Fibroblast of lung (primary cell): Measurements from ENCODE around the gene RGL4. TPM values are rescaled to one million over a fixed set of nuclear protein-coding genes. Genes with fewer than 3 reads are reported as not detected.
"Not testable (repeated sequence)": the region's sequence is repeated elsewhere in the genome, so short reads cannot be mapped to it uniquely, and the experiment has no call there.

Source experiments
- DNase-seq, 2 donors: peaks; one replicate each; pipeline versions ENCODE4 v3.0.0 to v3.0.0-alpha.2; 2010; ENCODE audit warnings: low read depth in 2 of 2
- H2AFZ ChIP-seq: 2 replicates; pipeline ENCODE4 v1.5.1; 2012; ENCODE audit warnings: low read length, control low read depth, inconsistent platforms
- H3K27ac ChIP-seq: 2 replicates; pipeline ENCODE4 v1.5.1; 2011; ENCODE audit warnings: low read length, control low read depth; ENCODE audit not compliant: insufficient read depth
- H3K27me3 ChIP-seq: 2 replicates; pipeline ENCODE4 v1.5.1; 2011; ENCODE audit warnings: mild to moderate bottlenecking, low read length; ENCODE audit not compliant: control insufficient read depth, insufficient read depth
- H3K36me3 ChIP-seq: 2 replicates; pipeline ENCODE4 v1.5.1; 2011; ENCODE audit warnings: low read length; ENCODE audit not compliant: control insufficient read depth, insufficient read depth
- H3K4me1 ChIP-seq: 2 replicates; pipeline ENCODE4 v1.5.1; 2011; ENCODE audit warnings: low read length; ENCODE audit not compliant: control insufficient read depth, insufficient read depth; ENCODE audit errors: extremely low read depth
- H3K4me2 ChIP-seq: 2 replicates; pipeline ENCODE4 v1.5.1; 2011; ENCODE audit warnings: low read length, control low read depth; ENCODE audit not compliant: insufficient read depth; ENCODE audit errors: extremely low read depth
- H3K4me3 ChIP-seq, 4 experiments: fragments of 200-600 bp in 1 of 4; sonication (generic) in 1 of 4; replicated peaks in 1 of 4; 2 replicates each; pipeline ENCODE4 v1.5.1; 2011 to 2016; ENCODE audit warnings: low read length in 4 of 4, low read depth in 3 of 4, mild to moderate bottlenecking in 3 of 4, control low read depth in 2 of 4, inconsistent platforms in 1 of 4, mixed read lengths in 1 of 4; ENCODE audit not compliant: insufficient read depth in 1 of 4; ENCODE audit errors: control extremely low read depth in 1 of 4
- H3K79me2 ChIP-seq: 2 replicates; pipeline ENCODE4 v1.5.1; 2012; ENCODE audit warnings: mild to moderate bottlenecking, low read length, inconsistent platforms; ENCODE audit not compliant: control insufficient read depth, insufficient read depth
- H3K9ac ChIP-seq: 2 replicates; pipeline ENCODE4 v1.5.1; 2011; ENCODE audit warnings: mild to moderate bottlenecking, low read length, control low read depth; ENCODE audit not compliant: insufficient read depth
- H3K9me3 ChIP-seq: 2 replicates; pipeline ENCODE4 v1.5.1; 2012; ENCODE audit warnings: low read depth, low read length; ENCODE audit not compliant: control insufficient read depth, insufficient read depth
- H4K20me1 ChIP-seq: 2 replicates; pipeline ENCODE4 v1.5.1; 2011; ENCODE audit warnings: low read length; ENCODE audit not compliant: control insufficient read depth, insufficient read depth; ENCODE audit errors: extremely low read depth
- EZH2 ChIP-seq: IDR thresholded peaks from 2 replicates; pipeline ENCODE4 v1.5.1; 2012; ENCODE audit warnings: low read length, control low read depth, mild to moderate bottlenecking; ENCODE audit errors: missing control alignments
- polyA plus RNA-seq, 2 donors: library from polyadenylated mRNA; depleted of rRNA in 1 of 2; stranded (reverse) in 1 of 2; unstranded in 1 of 2; fragments of >200 nt; gene quantifications; 2 replicates each; pipeline ENCODE4 v1.2.1, GENCODE V29; 2011 to 2012; ENCODE audit warnings: missing spikeins in 1 of 2
- total RNA-seq: library from RNA; depleted of rRNA; stranded (reverse); fragments of >200 nt; gene quantifications from 2 replicates; pipeline ENCODE4 v1.2.1, GENCODE V29; 2014
- TF ChIP-seq, protein P1 (sequence below), 2 donors: IDR thresholded peaks in 1 of 2; conservative IDR thresholded peaks in 1 of 2; 1 replicate in 1 of 2; 2 replicates in 1 of 2; pipeline ENCODE4 v1.5.1; 2011 to 2012; ENCODE audit warnings: low read length in 2 of 2, control low read depth in 1 of 2, inconsistent platforms in 1 of 2, low read depth in 1 of 2, mild to moderate bottlenecking in 1 of 2

The RGL4 gene
- total and polyA plus RNA-seq, 2 donors (not counting 1 experiment from before 2014, with no cell fraction given): not detected

DNA sequence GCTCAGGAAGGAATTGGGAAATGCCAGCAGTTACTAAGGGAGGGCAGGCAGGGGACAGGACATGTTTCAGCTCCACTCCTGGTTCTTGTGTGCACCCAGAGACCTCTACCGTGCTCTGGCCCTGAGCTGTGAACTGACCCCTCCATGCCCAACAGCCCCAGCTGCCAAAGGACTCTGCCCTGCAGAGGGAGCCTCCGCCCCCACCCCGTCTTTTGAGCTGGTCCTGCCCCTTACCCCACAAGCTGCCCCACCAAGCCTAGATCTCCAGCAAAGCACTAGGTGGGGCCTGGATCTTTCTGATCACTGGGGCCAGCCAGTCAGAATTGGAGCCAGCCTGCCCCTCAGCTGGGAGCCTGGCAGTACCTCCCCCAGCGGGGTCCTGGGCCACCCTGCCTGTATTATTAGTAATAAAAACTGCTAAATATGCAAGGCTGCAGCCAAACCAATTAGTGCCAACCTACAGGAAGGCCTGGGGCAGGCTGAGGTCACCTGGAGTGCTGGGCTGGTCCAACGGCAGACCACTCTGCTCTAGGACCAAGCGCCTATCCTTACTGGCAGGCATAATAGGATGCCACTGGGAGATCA lies 34.8 kb upstream of the RGL4 start:
- no peaks in the 10 kb centered on the region for H3K9me3 ChIP-seq
- H2AFZ ChIP-seq: no peak overlapping the region
- H3K27ac ChIP-seq: no peak overlapping the region
- no peak for DNase-seq
- H3K79me2 ChIP-seq: no peaks in the 10 kb centered on the region
- no peaks in the 10 kb centered on the region for H4K20me1 ChIP-seq
- no peak overlapping the region for H3K4me2 ChIP-seq
- no peaks in the 10 kb centered on the region for H3K4me1 ChIP-seq
- H3K27me3 ChIP-seq: no peaks in the 10 kb centered on the region
- no peak overlapping the region for H3K4me3 ChIP-seq
- H3K9ac ChIP-seq: no peak overlapping the region
- H3K36me3 ChIP-seq: no peaks in the 10 kb centered on the region
- TF ChIP-seq EZH2: no peak
- TF ChIP-seq, protein P1, sequence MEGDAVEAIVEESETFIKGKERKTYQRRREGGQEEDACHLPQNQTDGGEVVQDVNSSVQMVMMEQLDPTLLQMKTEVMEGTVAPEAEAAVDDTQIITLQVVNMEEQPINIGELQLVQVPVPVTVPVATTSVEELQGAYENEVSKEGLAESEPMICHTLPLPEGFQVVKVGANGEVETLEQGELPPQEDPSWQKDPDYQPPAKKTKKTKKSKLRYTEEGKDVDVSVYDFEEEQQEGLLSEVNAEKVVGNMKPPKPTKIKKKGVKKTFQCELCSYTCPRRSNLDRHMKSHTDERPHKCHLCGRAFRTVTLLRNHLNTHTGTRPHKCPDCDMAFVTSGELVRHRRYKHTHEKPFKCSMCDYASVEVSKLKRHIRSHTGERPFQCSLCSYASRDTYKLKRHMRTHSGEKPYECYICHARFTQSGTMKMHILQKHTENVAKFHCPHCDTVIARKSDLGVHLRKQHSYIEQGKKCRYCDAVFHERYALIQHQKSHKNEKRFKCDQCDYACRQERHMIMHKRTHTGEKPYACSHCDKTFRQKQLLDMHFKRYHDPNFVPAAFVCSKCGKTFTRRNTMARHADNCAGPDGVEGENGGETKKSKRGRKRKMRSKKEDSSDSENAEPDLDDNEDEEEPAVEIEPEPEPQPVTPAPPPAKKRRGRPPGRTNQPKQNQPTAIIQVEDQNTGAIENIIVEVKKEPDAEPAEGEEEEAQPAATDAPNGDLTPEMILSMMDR (conservative IDR thresholded peaks at IDR 0.05 in 1 of 2, IDR thresholded peaks at IDR 0.05 in 1 of 2; ENCODE audit: low read depth in 1 of 2, low read length in 2 of 2): no peak

DNA sequence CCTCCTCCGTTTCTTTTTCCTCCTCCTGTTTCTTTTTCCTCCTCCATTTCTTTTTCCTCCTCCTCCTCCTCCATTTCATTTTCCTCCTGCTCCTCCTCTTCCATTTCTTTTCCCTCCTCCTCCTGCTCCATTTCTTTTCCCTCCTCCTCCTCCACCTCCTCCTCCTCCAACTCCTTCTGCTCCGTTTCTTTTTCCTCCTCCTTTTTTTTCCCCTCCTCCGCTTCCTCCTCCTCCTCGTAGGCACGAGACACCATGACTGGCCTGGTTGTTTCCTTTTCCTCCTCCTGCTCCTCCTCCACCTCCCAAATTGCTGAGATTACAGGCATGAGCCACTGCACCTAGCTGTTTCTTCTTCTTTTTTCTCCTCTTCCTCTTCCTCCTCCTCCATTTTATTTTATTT lies 33.1 kb upstream of the RGL4 start:
- Histone ChIP-seq H3K9ac (no peak overlapping the region), H3K4me3 (no peak overlapping the region), H3K27me3 (no peaks in the 10 kb centered on the region), H4K20me1 (no peaks in the 10 kb centered on the region), H3K27ac (no peak overlapping the region), H3K79me2 (no peaks in the 10 kb centered on the region), H3K4me2 (no peak overlapping the region), H2AFZ (no peak overlapping the region), H3K4me1 (no peaks in the 10 kb centered on the region), H3K9me3 (no peaks in the 10 kb centered on the region), H3K36me3 (no peaks in the 10 kb centered on the region)
- DNase-seq: no peak
- TF ChIP-seq, protein P1 (conservative IDR thresholded peaks at IDR 0.05 in 1 of 2, IDR thresholded peaks at IDR 0.05 in 1 of 2; ENCODE audit: low read depth in 1 of 2, low read length in 2 of 2): no peak
- TF ChIP-seq EZH2: no peak

DNA sequence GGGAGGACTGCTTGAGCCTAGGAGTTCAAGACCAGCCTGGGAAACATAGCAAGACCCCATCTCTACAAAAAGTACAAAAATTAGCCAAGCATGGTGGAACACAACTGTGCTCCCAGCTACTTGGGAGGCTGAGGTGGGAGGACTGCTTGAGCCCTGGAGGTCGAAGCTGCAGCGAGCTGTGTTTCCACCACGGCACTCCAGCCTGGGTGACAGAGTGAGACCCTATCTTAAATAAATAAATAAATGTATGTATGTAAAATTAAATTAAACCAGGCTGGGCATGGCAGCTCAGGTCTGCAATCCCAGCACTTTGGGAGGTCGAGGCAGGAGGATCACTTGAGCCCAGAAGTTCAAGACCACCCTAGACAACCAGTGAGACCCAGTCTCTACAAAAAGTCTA lies 30.4 kb upstream of the RGL4 start:
- not testable (repeated sequence) for H3K4me2 ChIP-seq, DNase-seq, H3K9ac ChIP-seq, H4K20me1 ChIP-seq, H3K4me1 ChIP-seq, H2AFZ ChIP-seq, H3K27ac ChIP-seq, H3K9me3 ChIP-seq, H3K36me3 ChIP-seq, H3K27me3 ChIP-seq, H3K4me3 ChIP-seq, H3K79me2 ChIP-seq
